ENCODE measurements around the gene MBD5. TPM values are rescaled to one million over a fixed set of nuclear protein-coding genes. Genes with fewer than 3 reads are reported as not detected.

The MBD5 gene
- total and polyA plus RNA-seq, 2 of the 4 experiments (the other 2 are of a cell fraction), result 9.8 to 14.2 TPM

GRCh38 chr2:148244593-148245292 is 223.9 kb downstream of the MBD5 start:
- no peaks in the 10 kb centered on the region for H3K27me3 ChIP-seq (ENCODE audit: control insufficient read depth, insufficient read depth, low read length)
- ChIA-PET CTCF (interaction anchor here (1.5 kb wide), 1 partner anchor 29 kb away, joined by 3 read pairs; no protein-coding TSS in a partner anchor), POLR2A (ENCODE audit: unreplicated experiment) (no interaction called here)
- peak overlapping the region; percentile 70; the same call in 1 of the 2 replicates for H3K27ac ChIP-seq (ENCODE audit: insufficient read depth, low read length)
- no peak overlapping the region for H2AK9ac ChIP-seq (replicated peaks; ENCODE audit: low read depth, low read length, poor library complexity)
- no TSS peak for BruUV-seq (replicated peaks)
- H3K9me1 ChIP-seq (ENCODE audit: insufficient read depth, low read length), result no peaks in the 10 kb centered on the region
- H4K8ac ChIP-seq (ENCODE audit: low read depth in 2 of 2, low read length in 2 of 2), result peak overlapping the region in 1 of 2 experiments; percentile 38; a peak in 1 of 4 replicates
- WGBS, 2 experiments (ENCODE audit: extremely low coverage in 2 of 2, insufficient read length in 1 of 2), result no CpG with 5 or more reads among the region's 5 CpGs
- no peak overlapping the region for H2AK5ac ChIP-seq (ENCODE audit: low read depth, low read length)
- H3K36me3 ChIP-seq (ENCODE audit: control insufficient read depth, insufficient read depth, low read length), result no peaks in the 10 kb centered on the region
- no peak overlapping the region for H3K4me3 ChIP-seq (ENCODE audit: insufficient read depth, low read depth, low read length)
- H2BK5ac ChIP-seq (ENCODE audit: low read depth, low read length, poor library complexity, severe bottlenecking), result peak overlapping the region; percentile 91
- peak overlapping the region; percentile 16; the same call in 1 of the 2 replicates for H2BK120ac ChIP-seq (ENCODE audit: low read depth, low read length)
- H4K20me1 ChIP-seq (ENCODE audit: insufficient read depth, low read length), result no peaks in the 10 kb centered on the region
- dilution Hi-C loops (cut with HindIII; ENCODE audit: low sequenced_read_pairs, unreplicated experiment) (no loop called here), in situ Hi-C loops (cut with MboI; ENCODE audit: low sequenced_read_pairs) (no loop called here), intact Hi-C loops (cut with micrococcal nuclease) (loop anchor here (5.0 kb wide), 1 partner anchor 1173 kb away; no protein-coding TSS in a partner anchor)
- no peak overlapping the region for H4K91ac ChIP-seq (ENCODE audit: insufficient read depth, low read depth, low read length)
- H3K14ac ChIP-seq (replicated peaks; ENCODE audit: low read depth, low read length), result no peak overlapping the region; the same call in 1 of the 2 replicates
- no peak overlapping the region for H3K23ac ChIP-seq (ENCODE audit: low read depth, low read length)
- H3K18ac ChIP-seq (ENCODE audit: low read depth, low read length), result no peak overlapping the region
- H3K4ac ChIP-seq (ENCODE audit: low read depth, low read length), result peak overlapping the region; percentile 44; the same call in 1 of the 2 replicates
- peaks cover 2% of the 10 kb centered on the region in 2 experiments; a peak in 1 of 4 replicates for H3K79me1 ChIP-seq (ENCODE audit: low read depth in 1 of 2, low read length in 2 of 2)
- H2BK20ac ChIP-seq (ENCODE audit: low read depth, low read length), result no peak overlapping the region
- H2AFZ ChIP-seq (replicated peaks; ENCODE audit: low read length, poor library complexity), result no peak overlapping the region
- 0 out of 2 replicates have a peak, but pooled peaks cover 2% of the 10 kb centered on the region for H3K4me1 ChIP-seq (ENCODE audit: control insufficient read depth, insufficient read depth, low read length)
- peak overlapping the region; percentile 56 for H3K4me2 ChIP-seq (ENCODE audit: low read depth, low read length)
- DNase-seq, result peak; percentile 81
- H4K5ac ChIP-seq (ENCODE audit: low read depth, low read length), result no peak overlapping the region
- H3K9me3 ChIP-seq (ENCODE audit: control insufficient read depth, insufficient read depth, low read length), result no peaks in the 10 kb centered on the region
- H3K56ac ChIP-seq (ENCODE audit: extremely low read depth, insufficient read depth, low read length), result no peak overlapping the region; the same call in 1 of the 2 replicates
- H2BK15ac ChIP-seq (ENCODE audit: low read depth, low read length), result no peak overlapping the region
- no peak overlapping the region for H3K9ac ChIP-seq (ENCODE audit: low read depth, low read length)
- peak; percentile 95 for ATAC-seq (ENCODE audit: low read depth)
- TF ChIP-seq BHLHE40 (IDR thresholded peaks at IDR 0.05; ENCODE audit: low read depth, low read length) (no peak), SMC3 (IDR thresholded peaks at IDR 0.05; ENCODE audit: low read depth, low read length) (no peak), USF2 (IDR thresholded peaks at IDR 0.05; ENCODE audit: low read depth, low read length) (no peak), RAD21 (IDR thresholded peaks at IDR 0.05; ENCODE audit: low read length) (no peak), MAZ (IDR thresholded peaks at IDR 0.05; ENCODE audit: borderline replicate concordance, low read depth, low read length) (no peak), ELK1 (IDR thresholded peaks at IDR 0.05; ENCODE audit: borderline replicate concordance, low read depth, low read length) (no peak), POLR2A (IDR thresholded peaks at IDR 0.05; ENCODE audit: low read depth, low read length) (no peak), CTCF (conservative IDR thresholded peaks at IDR 0.05; ENCODE audit: low read depth, low read length) (no peak), CEBPB (IDR thresholded peaks at IDR 0.05; ENCODE audit: low read depth, low read length) (no peak), RCOR1 (IDR thresholded peaks at IDR 0.05; ENCODE audit: insufficient replicate concordance, low read length) (no peak), RFX5 (IDR thresholded peaks at IDR 0.05; ENCODE audit: low read depth, low read length) (no peak), MAFK (IDR thresholded peaks at IDR 0.05; ENCODE audit: low read depth, low read length) (no peak), MXI1 (IDR thresholded peaks at IDR 0.05; ENCODE audit: borderline replicate concordance, low read depth, low read length) (no peak), CHD1 (IDR thresholded peaks at IDR 0.05; ENCODE audit: low read depth, low read length) (no peak), NFE2L2 (IDR thresholded peaks at IDR 0.05; ENCODE audit: low read depth, low read length) (no peak)

Data from IMR-90 (cell line).